ENCODE data around the gene COPB2.

Gene COPB2

GRCh38 chr3:139326131-139326530 lies 63.3 kb downstream of the COPB2 start:
- no peak for DNase-seq

- no peak for DNase-seq
These were observed 63.9 kb downstream of the COPB2 start for GRCh38 chr3:139325551-139325950.

- DNase-seq, result no peak
These were observed 65.0 kb downstream of the COPB2 start for GRCh38 chr3:139324456-139324855.

DNA sequence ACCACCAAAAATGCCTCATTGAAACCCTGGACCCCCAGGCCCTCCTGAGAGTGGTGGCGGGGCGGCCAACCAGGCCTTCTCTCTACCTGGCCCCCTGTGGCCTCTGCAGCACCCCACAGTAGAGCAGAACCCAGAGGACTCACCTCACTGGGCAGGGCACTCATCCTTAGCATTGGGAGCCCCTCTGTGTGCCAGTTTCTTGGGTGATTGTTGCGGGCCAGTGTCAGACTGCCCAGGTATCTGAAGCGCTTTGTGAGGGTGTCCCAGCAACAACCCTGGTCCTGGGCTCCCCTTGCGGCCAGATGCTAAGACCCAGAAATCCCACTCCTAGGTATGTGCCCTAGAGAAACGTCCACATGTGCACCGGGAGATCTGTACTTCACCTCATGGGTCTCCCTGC lies 66.3 kb downstream of the COPB2 start:
- no peak for DNase-seq

GRCh38 chr3:139322346-139322745 lies 67.1 kb downstream of the COPB2 start:
- DNase-seq, result no peak

- DNase-seq, result no peak
These were observed 68.7 kb downstream of the COPB2 start for GRCh38 chr3:139320551-139321309.

DNA sequence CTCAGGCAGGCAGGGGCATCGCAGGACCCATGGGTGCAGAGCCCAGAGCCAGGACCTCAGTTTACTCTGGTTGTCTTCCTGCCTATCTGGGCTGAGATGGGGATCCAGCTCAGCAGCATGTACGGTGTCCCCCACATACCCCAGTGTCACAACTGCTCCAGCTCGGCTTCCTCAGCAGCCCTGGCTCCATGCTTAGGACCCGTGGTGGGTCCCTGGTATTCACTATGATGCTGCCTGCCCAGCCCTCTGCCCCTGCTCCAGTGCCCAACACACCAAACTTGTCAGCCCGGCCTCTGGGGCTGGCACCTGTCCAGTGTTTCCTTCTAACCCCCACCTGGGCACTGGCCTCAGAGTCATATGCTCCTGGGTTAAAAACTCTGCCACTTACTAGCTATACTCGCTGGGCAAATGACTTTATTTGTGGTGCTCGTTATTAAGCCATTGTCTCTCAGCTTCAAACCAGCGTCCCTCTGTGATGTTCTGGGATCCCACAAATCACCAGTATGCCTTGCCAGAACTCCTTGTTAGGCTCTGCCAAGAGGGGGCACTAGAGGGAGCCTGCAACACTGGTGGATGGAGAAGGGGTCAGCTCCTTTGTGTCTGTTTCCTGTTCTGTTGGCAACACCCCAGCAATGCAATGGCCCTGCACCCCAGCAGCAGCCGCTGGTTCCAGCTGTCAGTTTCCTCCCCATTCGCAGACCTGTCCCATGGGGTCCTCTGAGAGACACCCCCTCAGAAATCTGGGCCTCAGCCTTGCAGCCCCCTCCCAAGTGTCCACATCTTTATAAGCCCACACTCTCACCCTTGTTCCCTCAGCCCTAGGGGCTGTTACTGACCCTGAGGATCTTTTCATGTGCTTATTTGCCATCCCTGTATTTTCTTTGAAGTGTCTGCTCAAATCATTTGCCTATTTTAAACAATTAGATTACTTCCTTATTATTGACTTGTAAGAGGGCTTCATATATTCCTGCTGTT lies 69.7 kb downstream of the COPB2 start:
- DNase-seq, result no peak

DNA sequence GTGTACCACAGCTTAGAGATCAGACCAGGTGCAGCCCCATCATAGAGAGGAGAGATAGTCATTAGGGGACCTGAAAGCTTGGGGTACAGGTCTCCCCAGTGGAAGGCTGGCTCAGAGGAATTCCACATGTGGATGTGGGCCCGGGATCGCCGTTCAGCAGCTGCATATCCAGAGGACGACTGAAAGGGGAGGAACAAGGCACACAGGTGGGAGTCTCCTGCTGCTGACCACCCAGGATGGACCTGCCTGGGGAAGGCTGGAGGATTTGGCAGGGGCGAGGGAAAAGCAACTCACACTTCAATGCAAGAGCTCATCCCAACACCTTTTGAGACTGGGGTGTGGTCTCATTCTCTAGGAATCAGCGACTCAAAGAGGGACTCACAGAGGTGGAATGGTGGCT lies 70.6 kb downstream of the COPB2 start:
- no peak for DNase-seq

DNA sequence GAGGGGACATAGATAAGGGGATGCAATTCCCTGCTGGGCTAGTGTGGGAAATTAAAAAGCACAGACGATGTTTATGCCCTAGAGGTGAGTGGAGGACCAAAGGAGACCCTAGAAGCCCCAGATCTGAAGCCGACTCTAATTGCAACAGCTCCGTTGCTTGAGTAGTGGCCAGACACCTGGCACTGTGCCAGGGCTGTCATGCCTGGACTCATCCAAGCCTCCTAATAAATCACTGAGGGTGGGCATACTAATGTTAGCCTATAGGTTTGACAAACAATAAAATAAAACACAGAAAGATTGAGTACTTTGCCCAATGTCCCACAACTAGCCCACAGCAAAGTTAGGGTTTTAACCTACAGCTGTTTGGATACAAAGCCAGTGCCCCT lies 71.0 kb downstream of the COPB2 start:
- no peak for DNase-seq

GRCh38 chr3:139317660-139318430 lies 71.6 kb downstream of the COPB2 start:
- DNase-seq, result no peak

- DNase-seq, result no peak
These were observed 72.2 kb downstream of the COPB2 start for GRCh38 chr3:139317215-139317614.

- DNase-seq, result no peak
These were observed 75.5 kb downstream of the COPB2 start for GRCh38 chr3:139313921-139314320.

DNA sequence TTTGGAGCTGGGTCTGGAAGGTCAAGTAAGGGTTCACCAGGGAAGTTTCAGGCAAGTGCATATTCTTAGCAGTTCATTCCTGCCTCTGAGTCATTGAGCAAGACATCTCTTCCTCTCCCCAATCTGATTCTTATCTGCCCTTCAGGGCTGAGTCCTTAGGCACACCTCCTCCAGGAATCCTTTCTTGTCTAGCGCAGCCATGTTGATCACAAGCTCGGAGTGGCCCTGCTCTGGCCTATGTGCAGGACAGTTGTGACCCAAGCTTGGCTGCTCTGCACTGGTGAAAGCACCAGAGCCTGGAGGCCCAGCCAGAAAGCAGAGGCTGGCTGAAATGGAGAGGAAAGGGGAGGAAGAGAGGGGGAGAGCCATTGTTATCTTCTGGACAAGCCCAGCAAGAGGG lies 76.5 kb downstream of the COPB2 start:
- no peak for DNase-seq

GRCh38 chr3:139312416-139312815 lies 77.0 kb downstream of the COPB2 start:
- DNase-seq, result no peak

DNA sequence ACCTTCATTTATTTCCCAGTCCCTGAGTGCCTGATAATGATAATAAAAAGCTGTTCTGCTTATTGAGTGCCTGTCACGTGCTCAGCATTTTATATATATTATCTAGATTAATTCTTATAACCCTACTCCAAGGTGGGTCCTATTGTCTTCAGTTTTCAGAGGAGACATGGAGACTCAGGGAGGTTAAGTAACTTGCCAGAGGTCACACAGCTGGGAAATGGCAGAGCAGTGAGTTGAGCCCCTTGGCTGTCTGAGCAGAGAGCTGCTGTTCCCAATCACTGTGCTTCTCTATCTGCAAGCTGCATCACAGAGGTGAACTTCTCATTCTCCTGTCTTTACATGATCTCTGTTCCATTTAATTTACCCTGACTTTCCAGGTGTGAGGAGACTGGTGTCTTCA lies 77.9 kb downstream of the COPB2 start:
- DNase-seq, result no peak

- DNase-seq, result no peak
These were observed 78.9 kb downstream of the COPB2 start for GRCh38 chr3:139310474-139310933.

- DNase-seq, result no peak
These were observed 79.6 kb downstream of the COPB2 start for GRCh38 chr3:139309880-139310279.

- DNase-seq, result no peak
These were observed 80.3 kb downstream of the COPB2 start for GRCh38 chr3:139309061-139309591.

DNA sequence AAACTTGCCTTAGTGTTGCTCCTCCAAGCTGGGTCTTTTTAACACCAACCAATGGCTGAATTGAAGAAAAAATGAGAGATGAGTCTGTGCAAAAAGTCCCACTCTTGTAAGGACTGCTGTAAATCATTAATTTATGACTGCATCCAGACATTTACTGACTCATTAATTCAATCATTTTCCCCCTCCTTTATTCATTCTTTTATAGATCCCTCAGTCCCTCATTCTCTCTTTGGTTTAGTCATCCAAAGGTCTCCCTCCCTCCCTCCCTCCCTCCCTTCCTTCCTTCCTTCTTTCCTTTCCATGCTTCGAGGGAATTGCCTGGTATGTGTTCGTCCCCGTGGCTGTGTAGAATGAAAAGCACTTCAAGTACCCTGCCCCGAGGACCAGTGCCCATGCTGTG lies 80.9 kb downstream of the COPB2 start:
- no peak for DNase-seq

GRCh38 chr3:139307601-139308555 lies 81.6 kb downstream of the COPB2 start:
- no peak for DNase-seq

Measured in activated CD4-positive, alpha-beta T cell treated with anti-CD3 and anti-CD28 coated beads, Interleukin-2, amount 50 U/mL, for 16 hours (primary cell).